ENCODE data around the gene HCAR2. TPM values are rescaled to one million over a fixed set of nuclear protein-coding genes. Genes with fewer than 3 reads are reported as not detected.

Gene HCAR2
- total and polyA plus RNA-seq, 2 of the 13 experiments (the other 11 are each of a cell fraction or from before 2014, with no cell fraction given) = 0.09 to 5.6 TPM

DNA sequence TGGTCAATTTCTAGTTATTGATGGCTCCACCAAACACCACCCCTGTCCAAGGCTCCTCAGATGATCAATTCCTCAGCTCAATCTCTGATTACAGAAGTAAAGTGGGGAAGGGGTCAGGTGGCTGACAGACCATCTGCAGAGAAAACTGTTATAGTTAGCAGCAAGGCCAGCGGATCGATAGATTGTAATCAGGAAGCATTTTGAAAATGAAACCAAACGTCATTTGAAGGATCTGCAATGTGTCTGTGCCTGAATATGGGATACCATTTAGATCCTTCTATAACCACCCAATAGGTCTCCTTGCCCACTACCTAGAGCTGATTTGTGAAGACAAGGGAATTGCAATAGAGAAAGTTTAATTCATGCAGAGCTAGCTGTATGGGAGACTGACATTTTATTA lies 11.6 kb downstream of the HCAR2 start (continued):
- TF ChIP-seq ARID5B (CRISPR knock-in tag; IDR thresholded peaks at IDR 0.05) = 0 out of 2 replicates have a peak, but pooled peaks have one; percentile 8
- TF ChIP-seq ZNF891 (CRISPR knock-in tag; IDR thresholded peaks at IDR 0.05) = no peak
- no peak for TF ChIP-seq RORA (CRISPR knock-in tag; IDR thresholded peaks at IDR 0.05)
- TF ChIP-seq PPARG (CRISPR knock-in tag; conservative IDR thresholded peaks at IDR 0.05) = peak; percentile 44; the same call in 1 of the 2 replicates

DNA sequence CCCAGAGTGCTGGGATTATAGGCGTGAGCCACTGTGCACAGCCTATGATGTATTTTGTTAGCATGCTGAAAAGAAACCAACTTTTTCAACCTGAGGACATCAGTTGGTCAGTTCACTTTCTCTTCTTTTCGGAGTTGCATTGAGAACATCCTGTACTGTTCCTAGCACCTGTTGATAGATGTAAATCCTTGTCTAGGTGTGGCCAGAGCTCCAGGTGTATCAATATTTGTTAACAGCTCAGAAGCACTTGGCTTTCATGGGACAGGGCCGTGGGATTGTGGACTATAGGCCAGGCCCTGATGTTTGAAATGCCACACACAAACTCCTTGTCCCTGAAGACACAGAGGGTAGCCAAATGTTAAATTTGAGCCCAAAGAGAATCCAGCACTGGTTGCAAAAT lies 14.9 kb downstream of the HCAR2 start:
- WGBS (ENCODE audit: low lambda C conversion rate) = 37% methylated on average over 3 of the region's 3 CpGs
- DNase-seq (ENCODE audit: low spot score) (no peak), FAIRE-seq (no peak), ATAC-seq (no peak)
- CTCF ChIA-PET (ENCODE audit: low intra/inter-chr PET ratio, low total read pairs) = no interaction called here
- H3K4me2 ChIP-seq (ENCODE audit: low read depth, low read length) = no peak overlapping the region
- no peaks in the 10 kb centered on the region for H3K9me3 ChIP-seq (ENCODE audit: low read length)
- POLR2A ChIA-PET = interaction anchor here (1.8 kb wide), 1 partner anchor 9 kb away, joined by 4 read pairs; no protein-coding TSS in a partner anchor
- no peaks in the 10 kb centered on the region for H3K79me2 ChIP-seq (ENCODE audit: insufficient read depth, low read length)
- intact Hi-C loops (cut with micrococcal nuclease; ENCODE audit: unreplicated experiment) (no loop called here), in situ Hi-C loops (cut with HindIII; ENCODE audit: extremely low pct_ligation_motif_present, low pct_unique_long_range_greater_than_20kb) (no loop called here)
- H4K20me1 ChIP-seq (ENCODE audit: insufficient read depth, low read length) = no peaks in the 10 kb centered on the region
- no peaks in the 10 kb centered on the region; a peak in 1 of 5 replicates for H3K27me3 ChIP-seq (ENCODE audit: control insufficient read depth in 1 of 2, insufficient read depth in 2 of 2, low read length in 2 of 2)
- H3K27ac ChIP-seq (ENCODE audit: extremely low read length, insufficient read depth, low read length) = no peak overlapping the region
- H2AFZ ChIP-seq (ENCODE audit: low read length) = no peak overlapping the region
- H3K4me3 ChIP-seq (replicated peaks in 1 of 3; ENCODE audit: insufficient read depth in 1 of 3, low read depth in 2 of 3, low read length in 3 of 3) = no peak overlapping the region
- H3K4me1 ChIP-seq (ENCODE audit: insufficient read depth, low read length) = peaks cover 53% of the 10 kb centered on the region
- no TSS peak for BruUV-seq (replicated peaks)
- H3K9ac ChIP-seq (ENCODE audit: insufficient read depth, low read depth, low read length) = no peak overlapping the region
- no peaks in the 10 kb centered on the region for H3K36me3 ChIP-seq (replicated peaks in 1 of 2; ENCODE audit: control insufficient read depth in 1 of 2, insufficient read depth in 2 of 2, low read length in 2 of 2)
- TF ChIP-seq ZNF34 (CRISPR knock-in tag; IDR thresholded peaks at IDR 0.05; ENCODE audit: borderline replicate concordance) = no peak
- no peak for TF ChIP-seq ZNF33A (CRISPR knock-in tag; IDR thresholded peaks at IDR 0.05; ENCODE audit: borderline replicate concordance)
- TF ChIP-seq GFI1 (CRISPR knock-in tag; IDR thresholded peaks at IDR 0.05; ENCODE audit: borderline replicate concordance) = no peak
- TF ChIP-seq ZNF839 (CRISPR knock-in tag; IDR thresholded peaks at IDR 0.05; ENCODE audit: borderline replicate concordance) = no peak
- no peak for TF ChIP-seq ONECUT2 (CRISPR knock-in tag; IDR thresholded peaks at IDR 0.05)
- no peak for TF ChIP-seq GPBP1L1 (CRISPR knock-in tag; IDR thresholded peaks at IDR 0.05)
- no peak for TF ChIP-seq PITX1 (CRISPR knock-in tag; IDR thresholded peaks at IDR 0.05)
- no peak for TF ChIP-seq FOXO1 (CRISPR knock-in tag; IDR thresholded peaks at IDR 0.05)
- TF ChIP-seq ZNF143 (CRISPR knock-in tag; IDR thresholded peaks at IDR 0.05) = no peak
- TF ChIP-seq BORCS8-MEF2B (CRISPR knock-in tag; IDR thresholded peaks at IDR 0.05) = no peak
- no peak for TF ChIP-seq HBP1 (CRISPR knock-in tag; IDR thresholded peaks at IDR 0.05; ENCODE audit: low read depth)
- no peak for TF ChIP-seq ZNF44 (CRISPR knock-in tag; IDR thresholded peaks at IDR 0.05)
- no peak for TF ChIP-seq WIZ (CRISPR knock-in tag; IDR thresholded peaks at IDR 0.05)
- no peak for TF ChIP-seq FIP1L1 (IDR thresholded peaks at IDR 0.05; ENCODE audit: borderline replicate concordance, insufficient read depth, low read depth, low read length)
- TF ChIP-seq SIX4 (CRISPR knock-in tag; IDR thresholded peaks at IDR 0.05) = no peak
